SK-N-SH (cell line): ENCODE results near the gene CELF2. TPM values are rescaled to one million over a fixed set of nuclear protein-coding genes. Genes with fewer than 3 reads are reported as not detected.

Source experiments
- CTCF ChIA-PET: fragments of 300-600, 350-600 bp; formaldehyde crosslinking; extraction: SDS; loops from one replicate; lab custom pipeline; 2021; lab: Yijun Ruan, JAX
- POLR2A ChIA-PET: fragments of 350-600 bp; sonication (Branson Sonifier 250); formaldehyde crosslinking; extraction: SDS; loops from one replicate; lab custom pipeline; 2020; ENCODE audit warnings: antibody characterized with exemption, inconsistent platforms; lab: Yijun Ruan, JAX
- DNase-seq: peaks from one replicate; pipeline ENCODE4 v3.0.0; 2012
- H2AFZ ChIP-seq: fragments of 200-600 bp; sonication (generic); 2 replicates; pipeline ENCODE4 v1.8.1; 2016; ENCODE audit warnings: antibody characterized with exemption, mild to moderate bottlenecking, low read depth
- H3F3A ChIP-seq: fragments of 200-600 bp; sonication (generic); replicated peaks from 2 replicates; pipeline ENCODE3; 2016; ENCODE audit warnings: antibody characterized with exemption, mild to moderate bottlenecking; ENCODE audit not compliant: insufficient read depth
- H3K27ac ChIP-seq, 2 experiments: fragments of 200-500 bp in 1 of 2; fragments of 200-600 bp in 1 of 2; sonication (Bioruptor generic) in 1 of 2; sonication (generic), shearing (Covaris generic) in 1 of 2; 2 replicates each; pipeline versions ENCODE4 v1.5.1 to v1.6.1; 2014 to 2016; ENCODE audit warnings: low read depth in 2 of 2, inconsistent platforms in 1 of 2, low read length in 1 of 2, mild to moderate bottlenecking in 1 of 2, mixed read lengths in 1 of 2
- H3K27me3 ChIP-seq: fragments of 200-600 bp; sonication (generic), shearing (Covaris generic); 2 replicates; pipeline ENCODE4 v1.6.1; 2016; ENCODE audit warnings: mixed run types; ENCODE audit not compliant: insufficient read depth
- H3K36me3 ChIP-seq, 2 experiments: fragments of 200-500 bp in 1 of 2; fragments of 200-600 bp in 1 of 2; sonication (Bioruptor generic) in 1 of 2; sonication (generic) in 1 of 2; replicated peaks in 1 of 2; 2 replicates each; pipeline versions ENCODE3 to v1.5.1; 2014 to 2016; ENCODE audit warnings: low read length in 1 of 2, mild to moderate bottlenecking in 1 of 2; ENCODE audit not compliant: insufficient read depth in 2 of 2, control insufficient read depth in 1 of 2
- H3K4me1 ChIP-seq, 2 experiments: fragments of 200-500 bp in 1 of 2; fragments of 200-600 bp in 1 of 2; sonication (Bioruptor generic) in 1 of 2; sonication (generic), shearing (Covaris generic) in 1 of 2; 2 replicates each; pipeline versions ENCODE4 v1.5.1 to v1.6.1; 2014 to 2016; ENCODE audit warnings: low read depth in 1 of 2, low read length in 1 of 2, mixed run types in 1 of 2; ENCODE audit not compliant: insufficient read depth in 2 of 2, control insufficient read depth in 1 of 2
- H3K4me2 ChIP-seq: fragments of 200-600 bp; sonication (generic), shearing (Covaris generic); 2 replicates; pipeline ENCODE4 v1.6.1; 2017; ENCODE audit warnings: mixed run types
- H3K4me3 ChIP-seq, 2 experiments: fragments of 200-500 bp in 1 of 2; fragments of 200-600 bp in 1 of 2; sonication (Bioruptor generic) in 1 of 2; sonication (generic), shearing (Covaris generic) in 1 of 2; 2 replicates each; pipeline versions ENCODE4 v1.5.1 to v1.8.1; 2014 to 2016; ENCODE audit warnings: low read depth in 2 of 2, inconsistent platforms in 1 of 2, low read length in 1 of 2, mild to moderate bottlenecking in 1 of 2, mixed read lengths in 1 of 2, moderate library complexity in 1 of 2
- H3K79me2 ChIP-seq: fragments of 200-600 bp; sonication (generic); 2 replicates; pipeline ENCODE4 v1.8.1; 2017; ENCODE audit warnings: mild to moderate bottlenecking; ENCODE audit not compliant: insufficient read depth
- H3K9ac ChIP-seq: fragments of 200-600 bp; sonication (generic); 2 replicates; pipeline ENCODE4 v1.6.1; 2017; ENCODE audit warnings: mixed run types
- H3K9me2 ChIP-seq: fragments of 200-600 bp; sonication (generic); 2 replicates; pipeline ENCODE4 v1.6.1; 2017; ENCODE audit warnings: mixed run types
- H3K9me3 ChIP-seq: fragments of 200-600 bp; sonication (generic); 2 replicates; pipeline ENCODE4 v1.6.1; 2017; ENCODE audit warnings: mixed run types, mild to moderate bottlenecking, moderate library complexity
- H4K20me1 ChIP-seq: fragments of 200-600 bp; sonication (generic); 2 replicates; pipeline ENCODE4 v1.6.1; 2017; ENCODE audit warnings: mild to moderate bottlenecking, mixed run types; ENCODE audit not compliant: insufficient read depth
- FOSL2 ChIP-seq: IDR thresholded peaks from 2 replicates; pipeline ENCODE4 v1.4.0; 2012; ENCODE audit warnings: low read depth, mild to moderate bottlenecking, moderate library complexity, borderline replicate concordance
- FOXM1 ChIP-seq: IDR thresholded peaks from 2 replicates; pipeline ENCODE4 v1.4.0; 2012; ENCODE audit warnings: low read depth, mild to moderate bottlenecking
- GABPA ChIP-seq: IDR thresholded peaks from 2 replicates; pipeline ENCODE4 v1.4.0; 2012; ENCODE audit warnings: low read depth, mild to moderate bottlenecking
- GATA2 ChIP-seq: sonication (generic); formaldehyde crosslinking; IDR thresholded peaks from 2 replicates; pipeline ENCODE4 v1.5.0; 2020; ENCODE audit warnings: mild to moderate bottlenecking, missing genetic modification reagents
- IRF3 ChIP-seq: fragments of 150-350 bp; IDR thresholded peaks from 2 replicates; pipeline ENCODE4 v1.6.1; 2016; ENCODE audit warnings: mild to moderate bottlenecking, low read depth, low read length
- MXI1 ChIP-seq: IDR thresholded peaks from 2 replicates; pipeline ENCODE4 v1.6.1; 2012; ENCODE audit warnings: mild to moderate bottlenecking, low read depth, low read length, improper control_type of control experiment
- NRF1 ChIP-seq: IDR thresholded peaks from 2 replicates; pipeline ENCODE4 v1.6.1; 2012; ENCODE audit warnings: low read depth, mild to moderate bottlenecking, low read length
- SIN3A ChIP-seq: IDR thresholded peaks from 2 replicates; pipeline ENCODE4 v1.6.1; 2012; ENCODE audit warnings: low read depth, mild to moderate bottlenecking, low read length, moderate library complexity, borderline replicate concordance
- ZBTB33 ChIP-seq: IDR thresholded peaks from 2 replicates; pipeline ENCODE4 v1.4.0; 2012; ENCODE audit warnings: low read depth, borderline replicate concordance
- WGBS: methylation state at CpG from one replicate; pipeline ENCODE4 v1.1.6; 2017; ENCODE audit warnings: low lambda C conversion rate; 5-methylcytosine and 5-hydroxymethylcytosine counted together
- polyA plus RNA-seq, 3 experiments: library from polyadenylated mRNA; depleted of rRNA; stranded (reverse); fragments of >200 nt; gene quantifications; 2 replicates each; pipeline ENCODE4 v1.2.3, GENCODE V29; 2012

CELF2 gene
- polyA plus RNA-seq, 1 of the 3 experiments (the other 2 are of a cell fraction): 0.03 TPM

- CTCF ChIA-PET: no interaction called here
- 28% methylated on average over 6 of the region's 6 CpGs for WGBS
Observed at GRCh38 chr10:11264296-11265048, 246.8 kb downstream of the CELF2 start.

GRCh38 chr10:11265484-11265883, 247.8 kb downstream of the CELF2 start:
- WGBS: 22% methylated on average over 3 of the region's 3 CpGs
- no peaks in the 10 kb centered on the region for H3F3A ChIP-seq
- ChIA-PET CTCF (no interaction called here), POLR2A (no interaction called here)
- no peaks in the 10 kb centered on the region for H3K79me2 ChIP-seq
- H3K9me3 ChIP-seq: no peaks in the 10 kb centered on the region
- no peaks in the 10 kb centered on the region for H3K36me3 ChIP-seq
- TF ChIP-seq ZBTB33: no peak
- TF ChIP-seq IRF3: no peak
- no peak for TF ChIP-seq GABPA
- TF ChIP-seq MXI1: no peak
- TF ChIP-seq GATA2 (CRISPR knock-in tag): no peak
- TF ChIP-seq SIN3A: no peak
- TF ChIP-seq FOXM1: no peak
- no peak for TF ChIP-seq NRF1
- TF ChIP-seq, all 33 proteins: peak for 0
- Histone ChIP-seq H3K4me2 (no peak overlapping the region), H3K27ac (no peak overlapping the region), H2AFZ (no peak overlapping the region), H3K9me2 (no peaks in the 10 kb centered on the region), H3K4me3 (no peak overlapping the region), H4K20me1 (no peaks in the 10 kb centered on the region), H3K27me3 (no peaks in the 10 kb centered on the region), H3K9ac (no peak overlapping the region), H3K4me1 (no peaks in the 10 kb centered on the region)
- DNase-seq: no peak

More at GRCh38 chr10:11264296-11265048, 246.8 kb downstream of the CELF2 start:
- no peak overlapping the region for H3K27ac ChIP-seq
- no peaks in the 10 kb centered on the region for H4K20me1 ChIP-seq
- no peak overlapping the region for H2AFZ ChIP-seq
- H3K4me3 ChIP-seq: no peak overlapping the region
- no peak overlapping the region for H3K4me2 ChIP-seq
- no peaks in the 10 kb centered on the region for H3K27me3 ChIP-seq
- H3K4me1 ChIP-seq: no peaks in the 10 kb centered on the region; a peak in 1 of 4 replicates
- POLR2A ChIA-PET: no interaction called here
- no peaks in the 10 kb centered on the region for H3F3A ChIP-seq
- H3K36me3 ChIP-seq: no peaks in the 10 kb centered on the region
- no peak for TF ChIP-seq FOSL2
- no peak for DNase-seq
- no peaks in the 10 kb centered on the region for H3K9me2 ChIP-seq
- H3K9ac ChIP-seq: no peak overlapping the region
- H3K79me2 ChIP-seq: no peaks in the 10 kb centered on the region
- H3K9me3 ChIP-seq: no peaks in the 10 kb centered on the region
